ENCODE results near the gene CDC42BPA. TPM values are rescaled to one million over a fixed set of nuclear protein-coding genes. Genes with fewer than 3 reads are reported as not detected.
"Not testable (repeated sequence)": the region's sequence is repeated elsewhere in the genome, so short reads cannot be mapped to it uniquely, and the experiment has no call there.

The CDC42BPA gene
- total RNA-seq, 2 experiments from 2014 or later = 1.8 to 2.1 TPM

GRCh38 chr1:227244339-227245118, 73.8 kb downstream of the CDC42BPA start:
- no peak for DNase-seq
- peaks cover 28% of the 10 kb centered on the region for H3K27me3 Mint-ChIP-seq
- H3K36me3 Mint-ChIP-seq (ENCODE audit: low read depth) = peaks cover 2% of the 10 kb centered on the region
- no peak overlapping the region for H3K27ac Mint-ChIP-seq
- no peak for ATAC-seq
- CTCF ChIA-PET = no interaction called here
- H3K4me3 Mint-ChIP-seq = no peak overlapping the region
- no peaks in the 10 kb centered on the region for H3K4me1 Mint-ChIP-seq (ENCODE audit: low read depth)
- intact Hi-C loops (cut with micrococcal nuclease) = no loop called here
- peaks cover 2% of the 10 kb centered on the region for H3K9me3 Mint-ChIP-seq
- POLR2A ChIA-PET = no interaction called here
- TF ChIP-seq, protein P1, sequence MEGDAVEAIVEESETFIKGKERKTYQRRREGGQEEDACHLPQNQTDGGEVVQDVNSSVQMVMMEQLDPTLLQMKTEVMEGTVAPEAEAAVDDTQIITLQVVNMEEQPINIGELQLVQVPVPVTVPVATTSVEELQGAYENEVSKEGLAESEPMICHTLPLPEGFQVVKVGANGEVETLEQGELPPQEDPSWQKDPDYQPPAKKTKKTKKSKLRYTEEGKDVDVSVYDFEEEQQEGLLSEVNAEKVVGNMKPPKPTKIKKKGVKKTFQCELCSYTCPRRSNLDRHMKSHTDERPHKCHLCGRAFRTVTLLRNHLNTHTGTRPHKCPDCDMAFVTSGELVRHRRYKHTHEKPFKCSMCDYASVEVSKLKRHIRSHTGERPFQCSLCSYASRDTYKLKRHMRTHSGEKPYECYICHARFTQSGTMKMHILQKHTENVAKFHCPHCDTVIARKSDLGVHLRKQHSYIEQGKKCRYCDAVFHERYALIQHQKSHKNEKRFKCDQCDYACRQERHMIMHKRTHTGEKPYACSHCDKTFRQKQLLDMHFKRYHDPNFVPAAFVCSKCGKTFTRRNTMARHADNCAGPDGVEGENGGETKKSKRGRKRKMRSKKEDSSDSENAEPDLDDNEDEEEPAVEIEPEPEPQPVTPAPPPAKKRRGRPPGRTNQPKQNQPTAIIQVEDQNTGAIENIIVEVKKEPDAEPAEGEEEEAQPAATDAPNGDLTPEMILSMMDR (IDR thresholded peaks at IDR 0.05) = no peak

GRCh38 chr1:227242811-227243682, 75.2 kb downstream of the CDC42BPA start:
- intact Hi-C loops (cut with micrococcal nuclease) = no loop called here
- no peak for ATAC-seq
- H3K4me1 Mint-ChIP-seq (ENCODE audit: low read depth) = no peaks in the 10 kb centered on the region
- H3K27me3 Mint-ChIP-seq = peaks cover 29% of the 10 kb centered on the region
- peaks cover 2% of the 10 kb centered on the region for H3K9me3 Mint-ChIP-seq
- TF ChIP-seq, protein P1 (IDR thresholded peaks at IDR 0.05) = no peak
- no peak overlapping the region for H3K4me3 Mint-ChIP-seq
- POLR2A ChIA-PET = no interaction called here
- DNase-seq = no peak
- no peak overlapping the region for H3K27ac Mint-ChIP-seq
- H3K36me3 Mint-ChIP-seq (ENCODE audit: low read depth) = peaks cover 2% of the 10 kb centered on the region
- CTCF ChIA-PET = no interaction called here

DNA sequence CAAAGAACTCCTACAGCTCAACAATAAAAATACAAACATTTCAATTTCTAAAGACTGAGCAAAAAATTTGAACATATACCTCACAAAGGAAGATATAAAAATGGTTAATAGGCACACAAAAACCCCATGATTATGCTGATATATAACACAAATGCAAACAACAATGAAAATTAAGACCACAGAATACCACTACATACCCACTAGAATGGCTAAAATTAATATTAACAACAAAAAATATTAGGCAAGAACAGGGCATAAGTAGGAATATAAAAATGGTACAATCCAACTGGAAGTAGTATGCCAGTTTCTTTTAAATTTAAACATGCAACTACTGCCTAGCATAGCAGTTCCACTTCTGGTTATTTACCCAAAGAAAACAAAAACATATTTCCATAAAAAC, 77.3 kb downstream of the CDC42BPA start:
- no peak overlapping the region for H3K4me3 Mint-ChIP-seq
- CTCF ChIA-PET = no interaction called here
- DNase-seq (no peak), ATAC-seq (no peak)
- no peaks in the 10 kb centered on the region for H3K9me3 Mint-ChIP-seq
- H3K27ac Mint-ChIP-seq = no peak overlapping the region
- TF ChIP-seq, protein P1 (IDR thresholded peaks at IDR 0.05) = no peak
- H3K4me1 Mint-ChIP-seq (ENCODE audit: low read depth) = no peaks in the 10 kb centered on the region
- POLR2A ChIA-PET = no interaction called here
- intact Hi-C loops (cut with micrococcal nuclease) = no loop called here
- peaks cover 28% of the 10 kb centered on the region for H3K27me3 Mint-ChIP-seq
- H3K36me3 Mint-ChIP-seq (ENCODE audit: low read depth) = no peaks in the 10 kb centered on the region

DNA sequence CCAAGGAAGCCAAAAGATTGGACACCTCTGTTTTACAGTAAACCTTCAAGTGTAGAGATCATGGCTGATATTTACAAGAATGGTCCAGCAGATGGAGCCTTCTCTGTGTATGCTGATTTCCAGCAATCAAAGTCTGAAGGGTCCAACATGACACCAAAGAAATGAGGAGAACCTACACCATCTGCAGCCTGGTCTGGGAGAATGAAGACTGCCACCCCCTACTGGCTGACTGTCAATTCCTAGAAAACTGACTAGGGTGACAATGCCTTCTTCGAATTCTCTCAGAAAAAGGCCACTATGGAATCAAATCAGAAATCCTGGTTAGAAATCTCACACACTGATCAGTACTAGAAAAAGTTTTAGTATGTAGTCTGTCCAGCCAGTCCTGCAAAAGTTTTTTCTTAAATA, 83.3 kb downstream of the CDC42BPA start:
- TF ChIP-seq, protein P1 (IDR thresholded peaks at IDR 0.05) = no peak
- CTCF ChIA-PET = no interaction called here
- Mint-ChIP-seq H3K4me3 (no peak overlapping the region), H3K36me3 (ENCODE audit: low read depth) (no peaks in the 10 kb centered on the region), H3K9me3 (no peaks in the 10 kb centered on the region), H3K4me1 (ENCODE audit: low read depth) (no peaks in the 10 kb centered on the region), H3K27me3 (peaks cover 21% of the 10 kb centered on the region), H3K27ac (no peak overlapping the region)
- POLR2A ChIA-PET = no interaction called here
- intact Hi-C loops (cut with micrococcal nuclease) = no loop called here
- ATAC-seq (peak; percentile 34), DNase-seq (peak; percentile 39)

GRCh38 chr1:227231128-227231527, 87.2 kb downstream of the CDC42BPA start:
- POLR2A ChIA-PET; H3K36me3 Mint-ChIP-seq (ENCODE audit: low read depth); ATAC-seq: not testable (repeated sequence)

More at GRCh38 chr1:227231128-227231527, 87.2 kb downstream of the CDC42BPA start:
- CTCF ChIA-PET; intact Hi-C loops (cut with micrococcal nuclease); H3K4me1 Mint-ChIP-seq (ENCODE audit: low read depth); H3K4me3 Mint-ChIP-seq; DNase-seq; H3K9me3 Mint-ChIP-seq; H3K27me3 Mint-ChIP-seq; H3K27ac Mint-ChIP-seq: not testable (repeated sequence)

Data from activated CD8-positive, alpha-beta T cell treated with anti-CD3 and anti-CD28 coated beads for 36 hours (primary cell).